Fibroblast of lung (primary cell): ENCODE data around the gene SMIM38. TPM values are rescaled to one million over a fixed set of nuclear protein-coding genes. Genes with fewer than 3 reads are reported as not detected.

Experiments used
- DNase-seq, 2 donors: peaks; one replicate each; pipeline versions ENCODE4 v3.0.0 to v3.0.0-alpha.2; 2010; ENCODE audit warnings: low read depth in 2 of 2
- H2AFZ ChIP-seq: 2 replicates; pipeline ENCODE4 v1.5.1; 2012; ENCODE audit warnings: low read length, control low read depth, inconsistent platforms
- H3K27ac ChIP-seq: 2 replicates; pipeline ENCODE4 v1.5.1; 2011; ENCODE audit warnings: low read length, control low read depth; ENCODE audit not compliant: insufficient read depth
- H3K27me3 ChIP-seq: 2 replicates; pipeline ENCODE4 v1.5.1; 2011; ENCODE audit warnings: mild to moderate bottlenecking, low read length; ENCODE audit not compliant: control insufficient read depth, insufficient read depth
- H3K36me3 ChIP-seq: 2 replicates; pipeline ENCODE4 v1.5.1; 2011; ENCODE audit warnings: low read length; ENCODE audit not compliant: control insufficient read depth, insufficient read depth
- H3K4me1 ChIP-seq: 2 replicates; pipeline ENCODE4 v1.5.1; 2011; ENCODE audit warnings: low read length; ENCODE audit not compliant: control insufficient read depth, insufficient read depth; ENCODE audit errors: extremely low read depth
- H3K4me2 ChIP-seq: 2 replicates; pipeline ENCODE4 v1.5.1; 2011; ENCODE audit warnings: low read length, control low read depth; ENCODE audit not compliant: insufficient read depth; ENCODE audit errors: extremely low read depth
- H3K4me3 ChIP-seq, 4 experiments: fragments of 200-600 bp in 1 of 4; sonication (generic) in 1 of 4; replicated peaks in 1 of 4; 2 replicates each; pipeline ENCODE4 v1.5.1; 2011 to 2016; ENCODE audit warnings: low read length in 4 of 4, low read depth in 3 of 4, mild to moderate bottlenecking in 3 of 4, control low read depth in 2 of 4, inconsistent platforms in 1 of 4, mixed read lengths in 1 of 4; ENCODE audit not compliant: insufficient read depth in 1 of 4; ENCODE audit errors: control extremely low read depth in 1 of 4
- H3K79me2 ChIP-seq: 2 replicates; pipeline ENCODE4 v1.5.1; 2012; ENCODE audit warnings: mild to moderate bottlenecking, low read length, inconsistent platforms; ENCODE audit not compliant: control insufficient read depth, insufficient read depth
- H3K9ac ChIP-seq: 2 replicates; pipeline ENCODE4 v1.5.1; 2011; ENCODE audit warnings: mild to moderate bottlenecking, low read length, control low read depth; ENCODE audit not compliant: insufficient read depth
- H3K9me3 ChIP-seq: 2 replicates; pipeline ENCODE4 v1.5.1; 2012; ENCODE audit warnings: low read depth, low read length; ENCODE audit not compliant: control insufficient read depth, insufficient read depth
- H4K20me1 ChIP-seq: 2 replicates; pipeline ENCODE4 v1.5.1; 2011; ENCODE audit warnings: low read length; ENCODE audit not compliant: control insufficient read depth, insufficient read depth; ENCODE audit errors: extremely low read depth
- EZH2 ChIP-seq: IDR thresholded peaks from 2 replicates; pipeline ENCODE4 v1.5.1; 2012; ENCODE audit warnings: low read length, control low read depth, mild to moderate bottlenecking; ENCODE audit errors: missing control alignments
- polyA plus RNA-seq, 2 donors: library from polyadenylated mRNA; depleted of rRNA in 1 of 2; stranded (reverse) in 1 of 2; unstranded in 1 of 2; fragments of >200 nt; gene quantifications; 2 replicates each; pipeline ENCODE4 v1.2.1, GENCODE V29; 2011 to 2012; ENCODE audit warnings: missing spikeins in 1 of 2
- total RNA-seq: library from RNA; depleted of rRNA; stranded (reverse); fragments of >200 nt; gene quantifications from 2 replicates; pipeline ENCODE4 v1.2.1, GENCODE V29; 2014
- TF ChIP-seq, protein P1 (sequence below), 2 donors: IDR thresholded peaks in 1 of 2; conservative IDR thresholded peaks in 1 of 2; 1 replicate in 1 of 2; 2 replicates in 1 of 2; pipeline ENCODE4 v1.5.1; 2011 to 2012; ENCODE audit warnings: low read length in 2 of 2, control low read depth in 1 of 2, inconsistent platforms in 1 of 2, low read depth in 1 of 2, mild to moderate bottlenecking in 1 of 2

The SMIM38 gene
- total and polyA plus RNA-seq, 2 donors (not counting 1 experiment from before 2014, with no cell fraction given): 0.06 to 0.33 TPM

DNA sequence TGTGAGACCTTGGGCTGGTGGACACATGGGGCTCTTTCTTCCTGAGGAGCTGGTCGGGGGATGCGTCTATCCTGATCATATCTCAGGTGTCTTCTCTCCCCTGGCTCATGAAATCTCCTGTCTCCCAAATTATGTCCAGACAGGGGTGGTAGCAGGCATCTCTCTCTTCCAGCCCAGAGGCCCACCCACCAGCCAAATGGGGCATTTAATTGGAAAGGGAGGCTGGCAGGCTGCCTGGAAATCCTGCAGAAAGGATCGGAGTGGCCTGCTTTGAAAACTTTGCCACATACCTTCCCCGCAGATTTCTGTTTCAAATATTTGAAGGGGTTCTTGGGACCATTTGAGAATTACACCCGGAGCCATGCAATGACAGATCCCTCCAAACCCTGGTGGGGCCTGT is 37.4 kb downstream of the SMIM38 start:
- H2AFZ ChIP-seq: no peak overlapping the region
- no peaks in the 10 kb centered on the region for H3K79me2 ChIP-seq
- no peak overlapping the region for H3K4me3 ChIP-seq
- H3K4me2 ChIP-seq: no peak overlapping the region
- TF ChIP-seq EZH2: no peak
- TF ChIP-seq, protein P1, sequence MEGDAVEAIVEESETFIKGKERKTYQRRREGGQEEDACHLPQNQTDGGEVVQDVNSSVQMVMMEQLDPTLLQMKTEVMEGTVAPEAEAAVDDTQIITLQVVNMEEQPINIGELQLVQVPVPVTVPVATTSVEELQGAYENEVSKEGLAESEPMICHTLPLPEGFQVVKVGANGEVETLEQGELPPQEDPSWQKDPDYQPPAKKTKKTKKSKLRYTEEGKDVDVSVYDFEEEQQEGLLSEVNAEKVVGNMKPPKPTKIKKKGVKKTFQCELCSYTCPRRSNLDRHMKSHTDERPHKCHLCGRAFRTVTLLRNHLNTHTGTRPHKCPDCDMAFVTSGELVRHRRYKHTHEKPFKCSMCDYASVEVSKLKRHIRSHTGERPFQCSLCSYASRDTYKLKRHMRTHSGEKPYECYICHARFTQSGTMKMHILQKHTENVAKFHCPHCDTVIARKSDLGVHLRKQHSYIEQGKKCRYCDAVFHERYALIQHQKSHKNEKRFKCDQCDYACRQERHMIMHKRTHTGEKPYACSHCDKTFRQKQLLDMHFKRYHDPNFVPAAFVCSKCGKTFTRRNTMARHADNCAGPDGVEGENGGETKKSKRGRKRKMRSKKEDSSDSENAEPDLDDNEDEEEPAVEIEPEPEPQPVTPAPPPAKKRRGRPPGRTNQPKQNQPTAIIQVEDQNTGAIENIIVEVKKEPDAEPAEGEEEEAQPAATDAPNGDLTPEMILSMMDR (conservative IDR thresholded peaks at IDR 0.05 in 1 of 2, IDR thresholded peaks at IDR 0.05 in 1 of 2; ENCODE audit: low read depth in 1 of 2, low read length in 2 of 2): no peak
- no peaks in the 10 kb centered on the region for H3K4me1 ChIP-seq
- H3K9me3 ChIP-seq: no peaks in the 10 kb centered on the region
- H4K20me1 ChIP-seq: no peaks in the 10 kb centered on the region
- no peak overlapping the region for H3K9ac ChIP-seq
- peaks cover 7% of the 10 kb centered on the region for H3K27me3 ChIP-seq
- no peaks in the 10 kb centered on the region for H3K36me3 ChIP-seq
- no peak overlapping the region for H3K27ac ChIP-seq
- DNase-seq: no peak

DNA sequence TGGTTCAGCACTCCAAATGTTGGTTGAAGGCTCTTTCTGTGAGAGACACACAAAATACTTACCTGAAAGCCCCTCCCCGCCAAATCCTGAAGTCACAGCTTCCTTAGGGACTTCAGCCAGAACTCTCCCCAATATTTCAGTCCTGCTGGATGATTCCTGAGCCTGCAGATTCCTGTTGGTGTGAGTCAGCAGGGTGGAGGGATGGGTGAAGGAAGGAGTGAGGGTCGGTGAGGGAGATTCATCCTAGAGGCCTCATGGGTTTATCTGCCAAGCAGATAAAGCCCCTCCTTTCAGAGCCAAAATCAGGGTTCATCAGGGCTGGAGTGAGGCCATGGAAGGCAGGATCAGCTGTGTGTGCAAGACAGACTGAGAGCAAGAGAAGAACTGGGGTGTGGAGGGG is 37.9 kb downstream of the SMIM38 start:
- no peak overlapping the region for H2AFZ ChIP-seq
- H3K9me3 ChIP-seq: no peaks in the 10 kb centered on the region
- H3K4me2 ChIP-seq: no peak overlapping the region
- no peak overlapping the region for H3K4me3 ChIP-seq
- no peaks in the 10 kb centered on the region for H3K36me3 ChIP-seq
- TF ChIP-seq EZH2: no peak
- TF ChIP-seq, protein P1 (conservative IDR thresholded peaks at IDR 0.05 in 1 of 2, IDR thresholded peaks at IDR 0.05 in 1 of 2; ENCODE audit: low read depth in 1 of 2, low read length in 2 of 2): no peak
- no peak overlapping the region for H3K27ac ChIP-seq
- H4K20me1 ChIP-seq: no peaks in the 10 kb centered on the region
- peak in 1 of 2 donors; percentile 29 for DNase-seq
- no peaks in the 10 kb centered on the region for H3K79me2 ChIP-seq
- H3K27me3 ChIP-seq: peaks cover 7% of the 10 kb centered on the region
- no peak overlapping the region for H3K9ac ChIP-seq
- no peaks in the 10 kb centered on the region for H3K4me1 ChIP-seq

DNA sequence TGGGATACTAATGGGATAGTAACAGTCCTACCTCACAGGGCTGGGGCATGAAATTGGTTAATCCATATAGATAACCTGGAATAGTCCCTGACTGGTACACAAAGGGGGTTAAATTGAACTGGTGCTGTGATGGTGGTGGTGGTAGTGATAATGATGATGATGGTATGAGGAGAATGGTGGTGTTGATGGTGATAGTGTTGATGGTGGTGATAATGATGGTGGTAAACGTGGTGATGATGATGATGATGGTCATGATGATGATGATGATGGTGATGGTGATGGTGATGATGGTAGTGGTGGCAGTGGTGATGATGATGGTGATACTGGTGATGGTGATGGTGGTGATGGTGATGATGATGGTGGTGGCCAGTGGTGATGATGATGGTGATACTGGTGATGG is 38.7 kb downstream of the SMIM38 start:
- Histone ChIP-seq H3K4me3 (no peak overlapping the region), H2AFZ (no peak overlapping the region), H3K4me1 (no peaks in the 10 kb centered on the region), H3K36me3 (no peaks in the 10 kb centered on the region), H4K20me1 (no peaks in the 10 kb centered on the region), H3K9ac (no peak overlapping the region), H3K4me2 (no peak overlapping the region), H3K27ac (no peak overlapping the region), H3K79me2 (no peaks in the 10 kb centered on the region), H3K27me3 (peaks cover 5% of the 10 kb centered on the region), H3K9me3 (no peaks in the 10 kb centered on the region)
- TF ChIP-seq EZH2: no peak
- TF ChIP-seq, protein P1 (conservative IDR thresholded peaks at IDR 0.05 in 1 of 2, IDR thresholded peaks at IDR 0.05 in 1 of 2; ENCODE audit: low read depth in 1 of 2, low read length in 2 of 2): no peak
- DNase-seq: no peak
